SK-N-SH (cell line): Measurements from ENCODE around the gene CDH2. TPM values are rescaled to one million over a fixed set of nuclear protein-coding genes. Genes with fewer than 3 reads are reported as not detected.

Experiments used
- CTCF ChIA-PET: fragments of 300-600, 350-600 bp; formaldehyde crosslinking; extraction: SDS; loops from one replicate; lab custom pipeline; 2021; lab: Yijun Ruan, JAX
- POLR2A ChIA-PET: fragments of 350-600 bp; sonication (Branson Sonifier 250); formaldehyde crosslinking; extraction: SDS; loops from one replicate; lab custom pipeline; 2020; ENCODE audit warnings: antibody characterized with exemption, inconsistent platforms; lab: Yijun Ruan, JAX
- DNase-seq: peaks from one replicate; pipeline ENCODE4 v3.0.0; 2012
- H2AFZ ChIP-seq: fragments of 200-600 bp; sonication (generic); 2 replicates; pipeline ENCODE4 v1.8.1; 2016; ENCODE audit warnings: antibody characterized with exemption, mild to moderate bottlenecking, low read depth
- H3F3A ChIP-seq: fragments of 200-600 bp; sonication (generic); replicated peaks from 2 replicates; pipeline ENCODE3; 2016; ENCODE audit warnings: antibody characterized with exemption, mild to moderate bottlenecking; ENCODE audit not compliant: insufficient read depth
- H3K27ac ChIP-seq, 2 experiments: fragments of 200-500 bp in 1 of 2; fragments of 200-600 bp in 1 of 2; sonication (Bioruptor generic) in 1 of 2; sonication (generic), shearing (Covaris generic) in 1 of 2; 2 replicates each; pipeline versions ENCODE4 v1.5.1 to v1.6.1; 2014 to 2016; ENCODE audit warnings: low read depth in 2 of 2, inconsistent platforms in 1 of 2, low read length in 1 of 2, mild to moderate bottlenecking in 1 of 2, mixed read lengths in 1 of 2
- H3K27me3 ChIP-seq: fragments of 200-600 bp; sonication (generic), shearing (Covaris generic); 2 replicates; pipeline ENCODE4 v1.6.1; 2016; ENCODE audit warnings: mixed run types; ENCODE audit not compliant: insufficient read depth
- H3K36me3 ChIP-seq, 2 experiments: fragments of 200-500 bp in 1 of 2; fragments of 200-600 bp in 1 of 2; sonication (Bioruptor generic) in 1 of 2; sonication (generic) in 1 of 2; replicated peaks in 1 of 2; 2 replicates each; pipeline versions ENCODE3 to v1.5.1; 2014 to 2016; ENCODE audit warnings: low read length in 1 of 2, mild to moderate bottlenecking in 1 of 2; ENCODE audit not compliant: insufficient read depth in 2 of 2, control insufficient read depth in 1 of 2
- H3K4me1 ChIP-seq, 2 experiments: fragments of 200-500 bp in 1 of 2; fragments of 200-600 bp in 1 of 2; sonication (Bioruptor generic) in 1 of 2; sonication (generic), shearing (Covaris generic) in 1 of 2; 2 replicates each; pipeline versions ENCODE4 v1.5.1 to v1.6.1; 2014 to 2016; ENCODE audit warnings: low read depth in 1 of 2, low read length in 1 of 2, mixed run types in 1 of 2; ENCODE audit not compliant: insufficient read depth in 2 of 2, control insufficient read depth in 1 of 2
- H3K4me2 ChIP-seq: fragments of 200-600 bp; sonication (generic), shearing (Covaris generic); 2 replicates; pipeline ENCODE4 v1.6.1; 2017; ENCODE audit warnings: mixed run types
- H3K4me3 ChIP-seq, 2 experiments: fragments of 200-500 bp in 1 of 2; fragments of 200-600 bp in 1 of 2; sonication (Bioruptor generic) in 1 of 2; sonication (generic), shearing (Covaris generic) in 1 of 2; 2 replicates each; pipeline versions ENCODE4 v1.5.1 to v1.8.1; 2014 to 2016; ENCODE audit warnings: low read depth in 2 of 2, inconsistent platforms in 1 of 2, low read length in 1 of 2, mild to moderate bottlenecking in 1 of 2, mixed read lengths in 1 of 2, moderate library complexity in 1 of 2
- H3K79me2 ChIP-seq: fragments of 200-600 bp; sonication (generic); 2 replicates; pipeline ENCODE4 v1.8.1; 2017; ENCODE audit warnings: mild to moderate bottlenecking; ENCODE audit not compliant: insufficient read depth
- H3K9ac ChIP-seq: fragments of 200-600 bp; sonication (generic); 2 replicates; pipeline ENCODE4 v1.6.1; 2017; ENCODE audit warnings: mixed run types
- H3K9me2 ChIP-seq: fragments of 200-600 bp; sonication (generic); 2 replicates; pipeline ENCODE4 v1.6.1; 2017; ENCODE audit warnings: mixed run types
- H3K9me3 ChIP-seq: fragments of 200-600 bp; sonication (generic); 2 replicates; pipeline ENCODE4 v1.6.1; 2017; ENCODE audit warnings: mixed run types, mild to moderate bottlenecking, moderate library complexity
- H4K20me1 ChIP-seq: fragments of 200-600 bp; sonication (generic); 2 replicates; pipeline ENCODE4 v1.6.1; 2017; ENCODE audit warnings: mild to moderate bottlenecking, mixed run types; ENCODE audit not compliant: insufficient read depth
- CHD2 ChIP-seq: fragments of 150-350 bp; IDR thresholded peaks from 2 replicates; pipeline ENCODE4 v1.6.1; 2018; ENCODE audit warnings: low read length; ENCODE audit not compliant: partially characterized antibody
- ELF1 ChIP-seq: IDR thresholded peaks from 2 replicates; pipeline ENCODE4 v1.4.0; 2012
- JUND ChIP-seq: IDR thresholded peaks from 2 replicates; pipeline ENCODE4 v1.4.0; 2012
- MAX ChIP-seq: IDR thresholded peaks from 2 replicates; pipeline ENCODE4 v1.4.0; 2012; ENCODE audit warnings: low read depth
- MEF2A ChIP-seq: IDR thresholded peaks from 2 replicates; pipeline ENCODE4 v1.4.0; 2012; ENCODE audit warnings: low read depth, borderline replicate concordance
- NFIC ChIP-seq: IDR thresholded peaks from 2 replicates; pipeline ENCODE4 v1.4.0; 2012; ENCODE audit warnings: borderline replicate concordance
- PBX3 ChIP-seq: IDR thresholded peaks from 2 replicates; pipeline ENCODE4; 2012
- POLR2AphosphoS5 ChIP-seq: IDR thresholded peaks from 2 replicates; pipeline ENCODE4 v1.6.1; 2012; ENCODE audit warnings: low read depth, low read length
- REST ChIP-seq: IDR thresholded peaks from 2 replicates; pipeline ENCODE4 v1.6.1; 2012; ENCODE audit warnings: mild to moderate bottlenecking, low read depth, low read length, moderate library complexity
- RFX5 ChIP-seq: IDR thresholded peaks from 2 replicates; pipeline ENCODE4 v1.6.1; 2012; ENCODE audit warnings: mild to moderate bottlenecking, improper control_type of control experiment, low read length
- RXRA ChIP-seq: IDR thresholded peaks from 2 replicates; pipeline ENCODE4 v1.4.0; 2012; ENCODE audit warnings: low read depth, mild to moderate bottlenecking, borderline replicate concordance
- WGBS: methylation state at CpG from one replicate; pipeline ENCODE4 v1.1.6; 2017; ENCODE audit warnings: low lambda C conversion rate; 5-methylcytosine and 5-hydroxymethylcytosine counted together
- polyA plus RNA-seq, 3 experiments: library from polyadenylated mRNA; depleted of rRNA; stranded (reverse); fragments of >200 nt; gene quantifications; 2 replicates each; pipeline ENCODE4 v1.2.3, GENCODE V29; 2012

Gene CDH2
- polyA plus RNA-seq, 1 of the 3 experiments (the other 2 are of a cell fraction): 146 TPM

DNA sequence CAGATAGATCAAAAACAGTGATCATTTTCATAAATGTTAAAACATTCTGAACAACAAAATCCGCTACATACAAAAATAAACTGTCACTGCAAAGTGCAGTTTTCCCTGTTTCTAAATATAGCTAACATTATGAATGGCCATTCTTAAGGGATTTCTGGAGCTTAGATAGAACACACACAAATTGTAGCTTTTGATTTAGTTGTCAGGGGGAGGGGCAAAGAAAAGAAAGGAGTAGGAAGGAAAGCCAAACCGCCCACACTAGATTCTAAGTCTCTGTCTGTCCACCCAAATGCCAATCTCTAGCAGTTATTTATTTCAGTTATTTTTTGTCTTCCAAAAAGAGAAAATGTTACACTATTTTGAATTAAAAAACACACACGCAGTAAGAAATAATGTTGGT lies 182.4 kb downstream of the CDH2 start:
- H3K9me3 ChIP-seq: no peaks in the 10 kb centered on the region
- no peak overlapping the region for H3K27ac ChIP-seq
- TF ChIP-seq MEF2A: no peak
- no peak for TF ChIP-seq REST
- no peak for TF ChIP-seq RFX5
- no peak for TF ChIP-seq NFIC
- no peak for TF ChIP-seq RXRA
- TF ChIP-seq PBX3: no peak
- no peak for DNase-seq
- POLR2A ChIA-PET: no interaction called here
- peaks cover 55% of the 10 kb centered on the region; the same call in 1 of the 2 replicates for H3K79me2 ChIP-seq
- H3K4me1 ChIP-seq: peaks cover 0 to 2% of the 10 kb centered on the region in 2 experiments; a peak in 2 of 4 replicates
- peaks cover 9% of the 10 kb centered on the region for H3F3A ChIP-seq
- H3K9me2 ChIP-seq: no peaks in the 10 kb centered on the region
- H3K4me3 ChIP-seq: no peak overlapping the region
- no peak overlapping the region for H3K9ac ChIP-seq
- H3K27me3 ChIP-seq: no peaks in the 10 kb centered on the region
- H3K36me3 ChIP-seq: peaks cover 77 to 94% of the 10 kb centered on the region in 2 experiments
- 68% methylated on average over 3 of the region's 3 CpGs for WGBS
- no peak overlapping the region for H3K4me2 ChIP-seq
- peaks cover 22% of the 10 kb centered on the region; the same call in 1 of the 2 replicates for H4K20me1 ChIP-seq
- CTCF ChIA-PET: interaction anchor here (0.6 kb wide), 2 partner anchors 12 to 26 kb away, joined by 3 to 5 read pairs; no protein-coding TSS in a partner anchor
- H2AFZ ChIP-seq: no peak overlapping the region

DNA sequence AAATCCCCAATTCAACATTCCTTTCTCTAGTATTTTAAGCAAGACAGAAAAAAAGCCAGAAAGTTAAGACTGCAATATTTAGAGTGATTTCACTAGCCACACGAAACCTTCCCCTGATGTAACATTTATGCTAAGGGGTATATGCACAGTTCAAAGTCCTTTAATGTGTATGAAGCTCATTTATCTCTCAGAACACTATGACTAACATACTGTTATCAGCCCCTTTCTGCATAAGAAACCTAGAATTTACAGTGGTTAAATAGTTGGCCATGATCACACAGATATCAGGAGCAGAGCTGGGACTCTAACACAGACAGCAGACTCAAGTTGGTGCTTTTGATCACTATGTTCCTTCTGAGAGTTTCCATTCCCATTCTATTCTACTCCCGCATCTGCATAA lies 185.5 kb downstream of the CDH2 start:
- Histone ChIP-seq H3K9ac (no peak overlapping the region), H4K20me1 (peaks cover 11% of the 10 kb centered on the region; the same call in 1 of the 2 replicates), H3K27ac (no peak overlapping the region), H3K9me2 (no peaks in the 10 kb centered on the region), H3K4me2 (no peak overlapping the region), H3K79me2 (peaks cover 61% of the 10 kb centered on the region), H3K27me3 (no peaks in the 10 kb centered on the region), H3K9me3 (no peaks in the 10 kb centered on the region), H3F3A (no peaks in the 10 kb centered on the region), H3K36me3 (peaks cover 88 to 91% of the 10 kb centered on the region in 2 experiments), H3K4me3 (no peak overlapping the region), H2AFZ (no peak overlapping the region), H3K4me1 (peaks cover 0 to under 1% of the 10 kb centered on the region in 2 experiments; a peak in 1 of 4 replicates)
- POLR2A ChIA-PET: no interaction called here
- WGBS: 68% methylated on average over 2 of the region's 2 CpGs
- TF ChIP-seq POLR2AphosphoS5 (no peak), CHD2 (no peak), ELF1 (no peak), JUND (no peak), MAX (no peak)
- DNase-seq: no peak
- CTCF ChIA-PET: no interaction called here
